IPS-18a (cell line): Measurements from ENCODE around the gene MAD2L1BP.

Experiments used
- H3K27ac ChIP-seq: one replicate; pipeline ENCODE4 v1.5.1; 2013; ENCODE audit warnings: low read length
- H3K27me3 ChIP-seq: one replicate; pipeline ENCODE4 v1.6.1; 2013; ENCODE audit warnings: mild to moderate bottlenecking, low read length; ENCODE audit not compliant: control insufficient read depth, insufficient read depth
- H3K36me3 ChIP-seq: one replicate; pipeline ENCODE4 v1.6.1; 2013; ENCODE audit warnings: low read depth, low read length; ENCODE audit not compliant: control insufficient read depth
- H3K4me1 ChIP-seq: one replicate; pipeline ENCODE4 v1.6.1; 2013; ENCODE audit warnings: low read depth, low read length; ENCODE audit not compliant: control insufficient read depth
- H3K4me3 ChIP-seq: one replicate; pipeline ENCODE4 v1.5.1; 2013; ENCODE audit warnings: low read length
- H3K9ac ChIP-seq: one replicate; pipeline ENCODE4 v1.6.1; 2013; ENCODE audit warnings: mild to moderate bottlenecking, low read length, moderate library complexity
- H3K9me3 ChIP-seq: one replicate; pipeline ENCODE4 v1.6.1; 2013; ENCODE audit warnings: low read depth, low read length; ENCODE audit not compliant: control insufficient read depth

MAD2L1BP gene

GRCh38 chr6:43678341-43678740, 42.7 kb downstream of the MAD2L1BP start:
- Histone ChIP-seq H3K4me1 (no peaks in the 10 kb centered on the region), H3K9me3 (no peaks in the 10 kb centered on the region), H3K4me3 (no peak overlapping the region), H3K36me3 (peaks cover 69% of the 10 kb centered on the region), H3K27ac (no peak overlapping the region), H3K9ac (no peak overlapping the region), H3K27me3 (no peaks in the 10 kb centered on the region)

- H3K27ac ChIP-seq: no peak overlapping the region
- no peaks in the 10 kb centered on the region for H3K27me3 ChIP-seq
- no peaks in the 10 kb centered on the region for H3K9me3 ChIP-seq
- H3K36me3 ChIP-seq: peaks cover 62% of the 10 kb centered on the region
- H3K4me3 ChIP-seq: no peak overlapping the region
- no peak overlapping the region for H3K9ac ChIP-seq
- no peaks in the 10 kb centered on the region for H3K4me1 ChIP-seq
Measured at GRCh38 chr6:43679057-43679456, 43.4 kb downstream of the MAD2L1BP start.

- H3K4me3 ChIP-seq: no peak overlapping the region
- no peaks in the 10 kb centered on the region for H3K4me1 ChIP-seq
- H3K9ac ChIP-seq: no peak overlapping the region
- no peaks in the 10 kb centered on the region for H3K9me3 ChIP-seq
- no peaks in the 10 kb centered on the region for H3K27me3 ChIP-seq
- peaks cover 47% of the 10 kb centered on the region for H3K36me3 ChIP-seq
- no peak overlapping the region for H3K27ac ChIP-seq
Measured at GRCh38 chr6:43680308-43681200, 44.9 kb downstream of the MAD2L1BP start.

- Histone ChIP-seq H3K4me1 (peaks cover under 1% of the 10 kb centered on the region), H3K4me3 (no peak overlapping the region), H3K27me3 (no peaks in the 10 kb centered on the region), H3K36me3 (peaks cover 45% of the 10 kb centered on the region), H3K9ac (no peak overlapping the region), H3K9me3 (no peaks in the 10 kb centered on the region), H3K27ac (no peak overlapping the region)
Measured at GRCh38 chr6:43681303-43681702, 45.7 kb downstream of the MAD2L1BP start.

- no peak overlapping the region for H3K27ac ChIP-seq
- H3K4me1 ChIP-seq: peaks cover 8% of the 10 kb centered on the region
- peaks cover 31% of the 10 kb centered on the region for H3K36me3 ChIP-seq
- H3K27me3 ChIP-seq: no peaks in the 10 kb centered on the region
- H3K4me3 ChIP-seq: no peak overlapping the region
- no peaks in the 10 kb centered on the region for H3K9me3 ChIP-seq
- no peak overlapping the region for H3K9ac ChIP-seq
Measured at GRCh38 chr6:43682724-43683429, 47.2 kb downstream of the MAD2L1BP start.

- Histone ChIP-seq H3K36me3 (peaks cover 21% of the 10 kb centered on the region), H3K9me3 (no peaks in the 10 kb centered on the region), H3K27me3 (no peaks in the 10 kb centered on the region), H3K9ac (no peak overlapping the region), H3K27ac (no peak overlapping the region), H3K4me3 (no peak overlapping the region), H3K4me1 (peaks cover 13% of the 10 kb centered on the region)
Measured at GRCh38 chr6:43683708-43684455, 48.2 kb downstream of the MAD2L1BP start.

GRCh38 chr6:43687079-43687436, 51.4 kb downstream of the MAD2L1BP start:
- peak overlapping the region; percentile 97 for H3K4me3 ChIP-seq
- H3K4me1 ChIP-seq: peaks cover 13% of the 10 kb centered on the region
- peak overlapping the region; percentile 81 for H3K27ac ChIP-seq
- H3K9me3 ChIP-seq: no peaks in the 10 kb centered on the region
- H3K9ac ChIP-seq: peak overlapping the region; percentile 92
- H3K27me3 ChIP-seq: no peaks in the 10 kb centered on the region
- H3K36me3 ChIP-seq: no peaks in the 10 kb centered on the region

- H3K27me3 ChIP-seq: no peaks in the 10 kb centered on the region
- H3K27ac ChIP-seq: peak within 1 kb of the TSS; percentile 81
- no peaks in the 10 kb centered on the region for H3K36me3 ChIP-seq
- H3K4me1 ChIP-seq: peaks cover 13% of the 10 kb centered on the region
- H3K9me3 ChIP-seq: no peaks in the 10 kb centered on the region
- peak within 1 kb of the TSS; percentile 92 for H3K9ac ChIP-seq
- H3K4me3 ChIP-seq: peak within 1 kb of the TSS; percentile 97
Measured at GRCh38 chr6:43687437-43688347, 52.1 kb downstream of the MAD2L1BP start, which contains the start of gene MRPS18A. TSS of gene MRPS18A (minus strand) at chr6:43687791. CDS start at chr6:43687779, 12 bp downstream.

- Histone ChIP-seq H3K4me3 (no peak overlapping the region), H3K27ac (no peak overlapping the region), H3K9me3 (no peaks in the 10 kb centered on the region), H3K4me1 (peaks cover 13% of the 10 kb centered on the region), H3K36me3 (no peaks in the 10 kb centered on the region), H3K9ac (no peak overlapping the region), H3K27me3 (no peaks in the 10 kb centered on the region)
Measured at GRCh38 chr6:43689421-43689820, 53.8 kb downstream of the MAD2L1BP start.
